Small intestine (tissue), 7 donors: ENCODE results near the gene TYMS. TPM values are rescaled to one million over a fixed set of nuclear protein-coding genes. Genes with fewer than 3 reads are reported as not detected.

Experiments used
- DNase-seq, 2 donors: peaks; one replicate each; pipeline versions ENCODE4 v3.0.0 to v3.0.0-alpha.2; 2013
- FAIRE-seq: peaks from 2 replicates; lab custom pipeline; 2012; peaks lifted over from hg19 to GRCh38; lab: Jason Lieb, UNC
- H3K27ac ChIP-seq, 3 donors: one replicate each; pipeline ENCODE4 v1.5.1; 2013; ENCODE audit warnings: low read length in 2 of 3, mild to moderate bottlenecking in 2 of 3, control low read depth in 1 of 3, inconsistent platforms in 1 of 3, low read depth in 1 of 3, moderate library complexity in 1 of 3
- H3K27me3 ChIP-seq, 3 donors: one replicate each; pipeline ENCODE4 v1.6.1; 2013; ENCODE audit warnings: low read length in 3 of 3, inconsistent platforms in 1 of 3; ENCODE audit not compliant: control insufficient read depth in 3 of 3, insufficient read depth in 3 of 3
- H3K36me3 ChIP-seq, 3 donors: one replicate each; pipeline ENCODE4 v1.6.1; 2013; ENCODE audit warnings: low read length in 3 of 3, inconsistent platforms in 1 of 3, low read depth in 1 of 3, mild to moderate bottlenecking in 1 of 3, moderate library complexity in 1 of 3; ENCODE audit not compliant: control insufficient read depth in 3 of 3, insufficient read depth in 2 of 3
- H3K4me1 ChIP-seq, 3 donors: one replicate each; pipeline ENCODE4 v1.6.1; 2013; ENCODE audit warnings: low read length in 2 of 3, inconsistent platforms in 1 of 3, low read depth in 1 of 3, mild to moderate bottlenecking in 1 of 3, moderate library complexity in 1 of 3; ENCODE audit not compliant: control insufficient read depth in 3 of 3, insufficient read depth in 2 of 3
- H3K4me3 ChIP-seq, 3 donors: one replicate each; pipeline ENCODE4 v1.5.1; 2013; ENCODE audit warnings: low read length in 3 of 3, control low read depth in 1 of 3, inconsistent platforms in 1 of 3, low read depth in 1 of 3, mild to moderate bottlenecking in 1 of 3, moderate library complexity in 1 of 3
- H3K9me3 ChIP-seq, 2 donors: one replicate each; pipeline ENCODE4 v1.6.1; 2013; ENCODE audit warnings: low read depth in 1 of 2, low read length in 1 of 2; ENCODE audit not compliant: control insufficient read depth in 2 of 2, insufficient read depth in 1 of 2
- WGBS, 3 donors: extraction: QIAGEN DNeasy Blood & Tissue Kit; methylation state at CpG; one replicate each; pipeline ENCODE4 v1.1.7; 2013; 5-methylcytosine and 5-hydroxymethylcytosine counted together
- polyA plus RNA-seq, 4 donors: library from polyadenylated mRNA; stranded (reverse) in 3 of 4; unstranded in 1 of 4; fragments of 200-250 nt in 3 of 4; fragments of 120-200 nt in 1 of 4; gene quantifications; one replicate each; pipeline versions ENCODE4 v1.2.1 to v1.2.3, GENCODE V29; 2013
- donor health status: healthy with polysubstance abuse.
- donor health status: control.
- donor health status: control.
- donor health status: Bipolar disorder and iron deficiency.
- donor health status: healthy.

TYMS gene
- polyA plus RNA-seq, 4 donors, result 6.2 to 74.6 (median 31.4) TPM

GRCh38 chr18:710418-711300 is 53.2 kb downstream of the TYMS start:
- H3K4me3 ChIP-seq, result peak overlapping the region in 1 of 3 donors; percentile 90
- WGBS, 3 donors, result 57 to 73% (median 73%) methylated on average over 3 of the region's 3 CpGs
- H3K36me3 ChIP-seq, result peaks cover 0 to 25% (median 2%) of the 10 kb centered on the region in 3 donors
- H3K4me1 ChIP-seq, result peaks cover 0 to 23% (median 0%) of the 10 kb centered on the region in 3 donors
- H3K9me3 ChIP-seq, result peaks cover 0 to 5% of the 10 kb centered on the region in 2 donors
- FAIRE-seq (no peak), DNase-seq (peak in 1 of 2 donors; percentile 60)
- H3K27me3 ChIP-seq, result no peaks in the 10 kb centered on the region
- H3K27ac ChIP-seq, result peak overlapping the region in 1 of 3 donors; percentile 93

- peak overlapping the region; percentile 72 to 93 (median 72) for H3K27ac ChIP-seq
- DNase-seq (no peak), FAIRE-seq (no peak)
- 5 to 10% (median 9%) methylated on average over 8 of the region's 8 CpGs for WGBS, 3 donors
- peaks cover 0 to 20% (median 0%) of the 10 kb centered on the region in 3 donors for H3K4me1 ChIP-seq
- H3K36me3 ChIP-seq, result peaks cover 0 to 21% (median 2%) of the 10 kb centered on the region in 3 donors
- no peaks in the 10 kb centered on the region for H3K27me3 ChIP-seq
- peaks cover 0 to 5% of the 10 kb centered on the region in 2 donors for H3K9me3 ChIP-seq
- peak overlapping the region; percentile 61 to 90 (median 66) for H3K4me3 ChIP-seq
Measured at GRCh38 chr18:711310-711656, 53.8 kb downstream of the TYMS start.

GRCh38 chr18:711657-712400 is 54.4 kb downstream of the TYMS start:
- DNase-seq (peak; percentile 84 to 91), FAIRE-seq (no peak)
- H3K27me3 ChIP-seq, result no peaks in the 10 kb centered on the region
- peaks cover 0 to 5% of the 10 kb centered on the region in 2 donors for H3K9me3 ChIP-seq
- peak overlapping the region; percentile 61 to 90 (median 66) for H3K4me3 ChIP-seq
- peaks cover 0 to 20% (median 0%) of the 10 kb centered on the region in 3 donors for H3K4me1 ChIP-seq
- H3K36me3 ChIP-seq, result peaks cover 0 to 18% (median 2%) of the 10 kb centered on the region in 3 donors
- peak overlapping the region; percentile 72 to 93 (median 72) for H3K27ac ChIP-seq
- 0% methylated on average over 35 to 42 of the region's 42 CpGs for WGBS, 3 donors

DNA sequence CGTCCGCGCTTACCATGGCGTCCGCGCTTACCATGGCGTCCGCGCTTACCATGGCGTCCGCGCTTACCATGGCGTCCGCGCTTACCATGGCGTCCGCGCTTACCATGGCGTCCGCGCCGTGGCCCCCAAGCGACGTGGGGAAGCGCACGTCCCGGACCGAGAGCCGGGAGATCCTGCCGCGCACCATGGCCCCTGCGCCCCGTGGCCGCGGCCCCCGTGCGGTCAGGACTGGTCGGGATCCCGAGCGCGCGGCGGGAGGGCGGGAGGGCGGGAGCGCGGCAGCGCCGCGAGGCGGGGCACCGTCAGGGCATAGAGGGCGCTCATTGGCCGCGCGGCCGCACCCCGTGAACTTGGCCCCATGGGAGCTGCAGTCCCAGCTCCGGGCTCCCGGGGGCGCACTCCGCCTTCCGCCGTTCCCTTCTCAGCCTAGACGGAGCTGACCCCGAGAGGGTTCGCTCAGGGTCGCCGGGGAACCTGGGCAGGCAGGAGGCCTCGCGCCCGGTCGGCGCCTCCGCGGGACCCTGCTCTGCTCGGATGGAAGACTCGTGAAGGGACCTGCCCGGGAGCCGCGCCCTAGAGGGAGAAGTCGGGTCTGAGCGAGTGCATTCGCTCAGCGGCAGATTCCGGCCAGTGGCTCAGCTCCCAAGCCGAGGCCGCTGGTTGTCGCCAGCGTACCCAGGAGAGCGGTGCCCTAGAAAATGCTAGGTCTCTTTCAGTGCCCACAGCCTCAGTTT is 55.1 kb downstream of the TYMS start, which contains the start of gene ENOSF1:
ENOSF1 (minus strand) TSS at position 230 of the 734 bp plus-strand sequence; CDS start at position 187, 43 bp downstream.
- WGBS, 3 donors, result 4 to 7% (median 5%) methylated on average over 47 to 91 of the region's 91 CpGs
- no peak for FAIRE-seq

GRCh38 chr18:713135-713490 is 55.7 kb downstream of the TYMS start:
- Histone ChIP-seq H3K27ac (peak overlapping the region in 2 of 3 donors; percentile 78 to 88), H3K36me3 (peaks cover 0 to 15% (median under 1%) of the 10 kb centered on the region in 3 donors), H3K4me1 (peaks cover 0 to 20% (median 0%) of the 10 kb centered on the region in 3 donors), H3K9me3 (peaks cover 0 to 5% of the 10 kb centered on the region in 2 donors), H3K4me3 (peak overlapping the region; percentile 11 to 66 (median 51)), H3K27me3 (no peaks in the 10 kb centered on the region)
- WGBS, 3 donors, result 42 to 81% (median 51%) methylated on average over 22 to 23 of the region's 23 CpGs
- DNase-seq (no peak), FAIRE-seq (no peak)

More for the DNA sequence above, 55.1 kb downstream of the TYMS start, which contains the start of gene ENOSF1:
- peak; percentile 89 to 96 for DNase-seq
- Histone ChIP-seq H3K9me3 (peaks cover 0 to 5% of the 10 kb centered on the region in 2 donors), H3K27me3 (no peaks in the 10 kb centered on the region), H3K36me3 (peaks cover 0 to 18% (median 2%) of the 10 kb centered on the region in 3 donors), H3K4me3 (peak within 1 kb of the TSS; percentile 61 to 90 (median 66)), H3K27ac (peak within 1 kb of the TSS; percentile 78 to 93 (median 88)), H3K4me1 (peaks cover 0 to 20% (median 0%) of the 10 kb centered on the region in 3 donors)

- WGBS, 3 donors, result 77 to 87% (median 83%) methylated on average over 1 of the region's 1 CpG
- Histone ChIP-seq H3K27ac (no peak overlapping the region), H3K9me3 (peaks cover 0 to 5% of the 10 kb centered on the region in 2 donors), H3K4me3 (no peak overlapping the region), H3K4me1 (peaks cover 0 to under 1% (median 0%) of the 10 kb centered on the region in 3 donors), H3K36me3 (peaks cover 0 to 4% (median 0%) of the 10 kb centered on the region in 3 donors), H3K27me3 (no peaks in the 10 kb centered on the region)
- FAIRE-seq (no peak), DNase-seq (no peak)
Measured at GRCh38 chr18:715626-716025, 58.2 kb downstream of the TYMS start.

GRCh38 chr18:717003-717402 is 59.5 kb downstream of the TYMS start:
- DNase-seq (no peak), FAIRE-seq (no peak)
- no peak overlapping the region for H3K4me3 ChIP-seq
- peaks cover 0 to 5% of the 10 kb centered on the region in 2 donors for H3K9me3 ChIP-seq
- WGBS, 3 donors, result 86 to 91% (median 87%) methylated on average over 4 of the region's 4 CpGs
- H3K27ac ChIP-seq, result no peak overlapping the region
- no peaks in the 10 kb centered on the region for H3K4me1 ChIP-seq
- H3K36me3 ChIP-seq, result peaks cover 0 to 4% (median 0%) of the 10 kb centered on the region in 3 donors
- no peaks in the 10 kb centered on the region for H3K27me3 ChIP-seq
